GM12878 (cell line): ENCODE results near the gene CTRL. TPM values are rescaled to one million over a fixed set of nuclear protein-coding genes. Genes with fewer than 3 reads are reported as not detected.
A peak's percentile ranks its signal among the peaks of the same experiment; 100 is the strongest.

ENCODE experiments used
- ATAC-seq: fragments of 200-7000 bp; cut with Tn5 transposase; 3 replicates; pipeline ENCODE4 v1.9.1; 2020; ENCODE audit warnings: mild to moderate bottlenecking, moderate library complexity
- BruUV-seq: library from RNA; stranded (reverse); fragments of 400-500 nt; replicated peaks from 2 replicates; lab custom pipeline; 2021; lab: Mats Ljungman, UMichigan
- CTCF ChIA-PET: fragments of 300-600 bp; sonication (Branson Sonifier 250); formaldehyde crosslinking; extraction: SDS; loops from one replicate; lab custom pipeline; 2021; ENCODE audit warnings: inconsistent platforms; lab: Yijun Ruan, JAX
- POLR2A ChIA-PET: fragments of 350-600 bp; formaldehyde crosslinking; extraction: SDS; loops from one replicate; lab custom pipeline; 2021; ENCODE audit warnings: inconsistent platforms; lab: Charles Lee
- RAD21 ChIA-PET: fragments of 300-600 bp; sonication (Branson Sonifier 250); formaldehyde crosslinking; loops from one replicate; lab custom pipeline; 2023; ENCODE audit warnings: antibody characterized with exemption; ENCODE audit not compliant: unreplicated experiment; lab: Charles Lee
- SMC1A ChIA-PET: fragments of 300-600 bp; sonication (Branson Sonifier 250); formaldehyde crosslinking; loops from one replicate; lab custom pipeline; 2023; ENCODE audit not compliant: unreplicated experiment, uncharacterized antibody; lab: Charles Lee
- DNase-seq: peaks from one replicate; pipeline ENCODE4 v3.0.0-alpha.2; 2011; ENCODE audit warnings: low read depth, low spot score
- FAIRE-seq: peaks from 3 replicates; lab custom pipeline; 2011; peaks lifted over from hg19 to GRCh38; lab: Jason Lieb, UNC
- H2AFZ ChIP-seq: 2 replicates; pipeline ENCODE4 v1.6.0; 2011; ENCODE audit warnings: low read depth, low read length, control low read depth; ENCODE audit not compliant: control insufficient read depth
- H3K27ac ChIP-seq: 2 replicates; pipeline ENCODE4 v1.5.1; 2011; ENCODE audit warnings: control low read depth; ENCODE audit not compliant: control insufficient read depth, insufficient read depth
- H3K27me3 ChIP-seq, 2 experiments: replicated peaks in 1 of 2; 2 replicates each; pipeline versions ENCODE4 v1.6.0 to v1.6.1; 2011; ENCODE audit warnings: low read length in 1 of 2; ENCODE audit not compliant: control insufficient read depth in 2 of 2, insufficient read depth in 2 of 2
- H3K36me3 ChIP-seq, 2 experiments: 2 replicates each; pipeline ENCODE4 v1.5.1; 2011; ENCODE audit warnings: low read length in 1 of 2; ENCODE audit not compliant: control insufficient read depth in 2 of 2, insufficient read depth in 2 of 2
- H3K4me1 ChIP-seq: 2 replicates; pipeline ENCODE4 v1.6.1; 2011; ENCODE audit warnings: mild to moderate bottlenecking, low read length, moderate library complexity, mixed read lengths; ENCODE audit not compliant: control insufficient read depth, insufficient read depth
- H3K4me2 ChIP-seq: 2 replicates; pipeline ENCODE4 v1.6.0; 2011; ENCODE audit warnings: control low read depth; ENCODE audit not compliant: control insufficient read depth, insufficient read depth
- H3K4me3 ChIP-seq: fragments of 200-600 bp; sonication (generic); 2 replicates; pipeline ENCODE4 v1.5.1; 2016
- H3K79me2 ChIP-seq: 2 replicates; pipeline ENCODE4 v1.6.0; 2011; ENCODE audit warnings: low read length; ENCODE audit not compliant: control insufficient read depth, insufficient read depth
- H3K9ac ChIP-seq: 2 replicates; pipeline ENCODE4 v1.8.0; 2011; ENCODE audit warnings: low read length, control low read depth, mixed read lengths; ENCODE audit not compliant: control insufficient read depth, insufficient read depth
- H3K9me3 ChIP-seq: replicated peaks from 3 replicates; pipeline ENCODE4 v1.5.1; 2011; ENCODE audit warnings: mild to moderate bottlenecking, low read length; ENCODE audit not compliant: control insufficient read depth, insufficient read depth
- H4K20me1 ChIP-seq: 2 replicates; pipeline ENCODE4 v1.6.0; 2011; ENCODE audit not compliant: control insufficient read depth, insufficient read depth
- E2F8 ChIP-seq: fragments of 450-650 bp; IDR thresholded peaks from 2 replicates; pipeline ENCODE4 v1.6.1; 2018; ENCODE audit warnings: mild to moderate bottlenecking, low read depth, moderate library complexity; ENCODE audit not compliant: partially characterized antibody
- POLR2A ChIP-seq: IDR thresholded peaks from 2 replicates; pipeline ENCODE4 v1.6.1; 2011; ENCODE audit warnings: low read depth, mild to moderate bottlenecking, low read length
- WGBS: methylation state at CpG from one replicate; pipeline ENCODE4 v1.1.6; 2016; ENCODE audit warnings: low lambda C conversion rate; ENCODE audit not compliant: insufficient replicate concordance, insufficient coverage; ENCODE audit errors: missing lambda C conversion rate; 5-methylcytosine and 5-hydroxymethylcytosine counted together
- in situ Hi-C: fragments of 300-500 bp; cut with MboI; formaldehyde crosslinking; loops from 9 replicates; pipeline ENCODE4 v1.14.3; 2018; ENCODE audit warnings: mixed read lengths
- intact Hi-C: fragments of 100-400 bp; cut with micrococcal nuclease; formaldehyde crosslinking; loops from one replicate; pipeline ENCODE4 v1.14.2; 2022; ENCODE audit not compliant: unreplicated experiment
- polyA plus RNA-seq, 11 experiments: library from polyadenylated mRNA; depleted of rRNA in 4 of 11; unstranded in 6 of 11; stranded (reverse) in 5 of 11; fragments of >200 nt; fragmentation: Nextera tagmentation in 4 of 11; fragmentation: Illumina TruSeq in 1 of 11; extraction: Ambion mirVana in 4 of 11; extraction: Trizol in 1 of 11; gene quantifications; 1 replicate in 1 of 11; 2 replicates in 10 of 11; pipeline versions ENCODE4 v1.2.1 to v1.2.3, GENCODE V29; 2011 to 2016; ENCODE audit warnings: inconsistent platforms in 2 of 11, missing spikeins in 2 of 11, low read depth in 1 of 11
- total RNA-seq, 4 experiments: library from RNA; depleted of rRNA in 3 of 4; stranded (reverse); fragments of >200 nt in 3 of 4; fragmentation: Illumina TruSeq in 1 of 4; extraction: Trizol in 1 of 4; gene quantifications; 2 replicates each; pipeline versions ENCODE4 v1.2.1 to v1.2.3, GENCODE V29; 2013 to 2021

Gene CTRL
- total and polyA plus RNA-seq, 10 of the 15 experiments (the other 5 are each of a cell fraction or from before 2014, with no cell fraction given), result 1.1 to 4.9 (median 2.6) TPM

- in situ Hi-C loops, result no loop called here
- ChIA-PET RAD21 (interaction anchor here (0.6 to 1.0 kb wide), 2 partner anchors 9 to 253 kb away, joined by 3 read pairs; no protein-coding TSS in a partner anchor), CTCF (interaction anchor here (0.6 to 2.2 kb wide), 7 partner anchors 17 to 404 kb away, joined by 3 to 11 read pairs (median 3); no protein-coding TSS in a partner anchor), POLR2A (interaction anchor here (0.6 kb wide), 1 partner anchor 76 kb away, joined by 4 read pairs; no protein-coding TSS in a partner anchor), SMC1A (interaction anchor here (0.6 to 1.1 kb wide), 3 partner anchors 30 to 122 kb away, joined by 3 to 4 read pairs (median 4); no protein-coding TSS in a partner anchor)
- no TSS peak for BruUV-seq
- H3K9ac ChIP-seq, result no peak overlapping the region
- intact Hi-C loops, result loop anchor here (10.0 kb wide), 1 partner anchor 400 kb away; the partner anchor contains the start of gene RIPOR1
- no peak for ATAC-seq
- H3K9me3 ChIP-seq, result no peaks in the 10 kb centered on the region
- H3K79me2 ChIP-seq, result no peaks in the 10 kb centered on the region
- peaks cover 0 to 11% of the 10 kb centered on the region in 2 experiments; a peak in 2 of 4 replicates for H3K36me3 ChIP-seq
- H3K27me3 ChIP-seq, result no peaks in the 10 kb centered on the region
- WGBS, result 98% methylated on average over 10 of the region's 10 CpGs
- TF ChIP-seq POLR2A, result 0 out of 2 replicates have a peak, but pooled peaks have one; percentile 17
- no peak for TF ChIP-seq E2F8
- TF ChIP-seq, all 136 proteins: peak for 1
- Histone ChIP-seq H3K4me3 (no peak overlapping the region), H4K20me1 (no peaks in the 10 kb centered on the region), H3K4me2 (no peak overlapping the region), H3K27ac (no peak overlapping the region), H2AFZ (no peak overlapping the region), H3K4me1 (no peaks in the 10 kb centered on the region; the same call in 1 of the 2 replicates)
- no peak for FAIRE-seq
- DNase-seq, result no peak
Observed at GRCh38 chr16:67924140-67924906, 7.3 kb downstream of the CTRL start.
